Upper lobe of right lung (tissue), 1 donor: ENCODE measurements around the gene SKI. TPM values are rescaled to one million over a fixed set of nuclear protein-coding genes. Genes with fewer than 3 reads are reported as not detected.

Experiments used
- ATAC-seq: fragments of 200-7000 bp; cut with Tn5 transposase; one replicate; pipeline ENCODE4 v1.9.1; 2020; ENCODE audit warnings: mild to moderate bottlenecking, moderate library complexity
- DNase-seq: peaks from one replicate; pipeline ENCODE4 v3.0.0-alpha.2; 2020
- H3K27ac ChIP-seq: fragments of 200-600 bp; one replicate; pipeline ENCODE4 v1.8.0; 2022
- H3K27me3 ChIP-seq: fragments of 200-600 bp; one replicate; pipeline ENCODE4 v1.8.0; 2022; ENCODE audit warnings: mild to moderate bottlenecking
- H3K36me3 ChIP-seq: fragments of 200-600 bp; one replicate; pipeline ENCODE4 v1.8.0; 2022
- H3K4me1 ChIP-seq: fragments of 200-600 bp; one replicate; pipeline ENCODE4 v1.8.0; 2022
- H3K4me3 ChIP-seq: fragments of 200-600 bp; one replicate; pipeline ENCODE4 v1.8.0; 2022; ENCODE audit warnings: mild to moderate bottlenecking
- H3K9me3 ChIP-seq: fragments of 200-600 bp; one replicate; pipeline ENCODE4 v1.8.0; 2022
- intact Hi-C: fragments of 100-400 bp; cut with DNase I; formaldehyde crosslinking; loops from one replicate; pipeline ENCODE4 v1.11.0; 2022
- total RNA-seq: library from RNA; stranded (reverse); fragmentation: NEBNext Ultra II Directional; extraction: Animal tissue kit (Norgen Biotek cat#: 25700); gene quantifications from one replicate; pipeline ENCODE4 v1.2.1, GENCODE V29; 2021
- TF ChIP-seq, protein P1 (sequence below): fragments of 200-600 bp; IDR thresholded peaks from one replicate; pipeline ENCODE4 v1.8.0; 2022; ENCODE audit warnings: antibody characterized with exemption
- donor health status: DM: no; HTN: yes; CAD: no; lungs with severe emphysema.

SKI gene
- total RNA-seq, 1 donor from 2014 or later = 89.6 TPM

DNA sequence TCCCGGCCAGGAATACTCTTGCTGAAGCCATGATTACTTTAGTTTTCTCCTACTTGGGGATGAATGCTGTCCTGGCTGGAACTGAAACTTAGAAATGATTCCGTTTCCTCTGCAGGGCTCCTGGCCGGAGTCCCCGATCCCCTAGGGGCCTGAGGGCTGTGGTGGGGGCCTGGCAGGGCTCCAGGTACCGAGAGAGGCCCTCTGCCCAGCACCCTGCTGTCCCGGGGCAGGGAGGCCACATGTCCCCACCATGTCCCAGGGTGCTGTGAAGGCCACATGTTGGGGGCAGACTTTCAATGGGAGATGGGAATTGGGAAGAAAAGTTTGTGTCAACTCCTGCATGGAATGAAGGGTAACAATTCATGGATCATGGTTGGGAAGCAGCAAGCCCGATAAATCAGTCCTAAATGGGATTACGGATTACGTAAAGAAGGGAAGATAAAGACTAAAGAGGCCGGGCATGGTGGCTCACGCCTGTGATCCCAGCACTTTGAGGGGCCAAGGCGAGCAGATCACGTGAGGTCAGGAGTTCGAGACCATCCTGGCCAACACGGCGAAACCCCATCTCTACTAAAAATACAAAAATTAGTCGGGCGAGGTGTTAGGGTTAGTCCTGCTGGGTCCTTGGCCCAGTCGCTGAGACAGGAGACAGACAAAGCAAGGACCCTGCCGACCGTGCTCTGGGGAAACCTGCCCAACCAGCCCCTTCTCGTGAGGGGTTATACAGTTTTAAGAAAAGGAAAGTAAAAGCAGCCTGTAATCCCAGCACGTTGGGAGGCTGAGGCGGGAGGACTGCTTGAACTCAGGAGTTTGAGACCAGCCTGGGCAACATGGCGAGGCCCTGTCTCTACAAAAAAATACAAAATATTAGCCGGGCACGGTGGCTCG lies 125.7 kb downstream of the SKI start:
- no peaks in the 10 kb centered on the region for H3K36me3 ChIP-seq
- ATAC-seq (no peak), DNase-seq (peak; percentile 40)
- no peak overlapping the region for H3K27ac ChIP-seq
- no peaks in the 10 kb centered on the region for H3K27me3 ChIP-seq
- H3K4me3 ChIP-seq = no peak overlapping the region
- TF ChIP-seq, protein P1, sequence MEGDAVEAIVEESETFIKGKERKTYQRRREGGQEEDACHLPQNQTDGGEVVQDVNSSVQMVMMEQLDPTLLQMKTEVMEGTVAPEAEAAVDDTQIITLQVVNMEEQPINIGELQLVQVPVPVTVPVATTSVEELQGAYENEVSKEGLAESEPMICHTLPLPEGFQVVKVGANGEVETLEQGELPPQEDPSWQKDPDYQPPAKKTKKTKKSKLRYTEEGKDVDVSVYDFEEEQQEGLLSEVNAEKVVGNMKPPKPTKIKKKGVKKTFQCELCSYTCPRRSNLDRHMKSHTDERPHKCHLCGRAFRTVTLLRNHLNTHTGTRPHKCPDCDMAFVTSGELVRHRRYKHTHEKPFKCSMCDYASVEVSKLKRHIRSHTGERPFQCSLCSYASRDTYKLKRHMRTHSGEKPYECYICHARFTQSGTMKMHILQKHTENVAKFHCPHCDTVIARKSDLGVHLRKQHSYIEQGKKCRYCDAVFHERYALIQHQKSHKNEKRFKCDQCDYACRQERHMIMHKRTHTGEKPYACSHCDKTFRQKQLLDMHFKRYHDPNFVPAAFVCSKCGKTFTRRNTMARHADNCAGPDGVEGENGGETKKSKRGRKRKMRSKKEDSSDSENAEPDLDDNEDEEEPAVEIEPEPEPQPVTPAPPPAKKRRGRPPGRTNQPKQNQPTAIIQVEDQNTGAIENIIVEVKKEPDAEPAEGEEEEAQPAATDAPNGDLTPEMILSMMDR = no peak
- no peaks in the 10 kb centered on the region for H3K4me1 ChIP-seq
- H3K9me3 ChIP-seq = no peaks in the 10 kb centered on the region
- intact Hi-C loops = no loop called here

DNA sequence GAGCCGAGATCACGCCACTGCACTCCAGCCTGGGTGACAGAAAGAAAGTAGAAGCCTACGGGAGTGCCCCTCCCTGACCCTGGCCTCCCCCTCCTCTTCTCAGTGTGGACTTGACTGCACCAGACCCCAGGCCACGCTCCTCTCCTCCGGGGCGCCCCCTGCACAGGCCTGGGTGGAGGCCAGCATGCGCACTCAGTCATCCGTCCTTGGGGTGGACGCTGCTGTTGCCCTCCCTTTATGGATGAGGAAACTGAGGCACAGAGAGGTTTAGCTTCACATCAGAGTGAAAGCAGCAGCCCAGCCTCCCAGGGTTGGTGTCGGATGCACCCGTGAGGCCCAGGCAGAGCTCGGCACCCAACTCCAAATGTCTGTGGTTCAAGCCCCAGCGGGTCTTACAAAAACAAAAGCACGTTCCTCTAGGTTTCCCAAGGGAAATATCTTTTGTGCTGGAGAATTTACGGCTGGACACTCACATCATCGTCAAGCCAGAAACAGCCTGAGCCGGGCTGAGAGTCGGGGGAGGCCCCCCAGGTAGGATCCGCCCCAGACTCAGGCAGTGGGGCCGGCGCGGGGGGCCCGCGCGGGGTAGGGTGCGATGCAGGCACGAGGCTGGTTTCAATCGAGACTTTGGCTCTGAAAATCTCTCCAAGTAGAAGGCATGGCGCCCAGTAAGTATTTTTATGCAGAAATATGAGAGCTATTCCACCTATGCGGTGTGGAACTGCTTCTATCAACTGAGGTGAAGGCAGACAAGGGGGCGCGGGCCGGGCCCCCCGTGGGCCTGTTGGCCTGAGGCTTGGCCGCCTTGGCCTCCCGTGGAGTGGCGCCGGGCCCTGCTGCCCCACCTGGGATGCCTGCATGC lies 126.6 kb downstream of the SKI start:
- no peaks in the 10 kb centered on the region for H3K9me3 ChIP-seq
- DNase-seq (peak; percentile 37), ATAC-seq (no peak)
- no peaks in the 10 kb centered on the region for H3K27me3 ChIP-seq
- TF ChIP-seq, protein P1 = no peak
- intact Hi-C loops = no loop called here
- H3K27ac ChIP-seq = no peak overlapping the region
- H3K36me3 ChIP-seq = no peaks in the 10 kb centered on the region
- H3K4me1 ChIP-seq = no peaks in the 10 kb centered on the region
- no peak overlapping the region for H3K4me3 ChIP-seq

DNA sequence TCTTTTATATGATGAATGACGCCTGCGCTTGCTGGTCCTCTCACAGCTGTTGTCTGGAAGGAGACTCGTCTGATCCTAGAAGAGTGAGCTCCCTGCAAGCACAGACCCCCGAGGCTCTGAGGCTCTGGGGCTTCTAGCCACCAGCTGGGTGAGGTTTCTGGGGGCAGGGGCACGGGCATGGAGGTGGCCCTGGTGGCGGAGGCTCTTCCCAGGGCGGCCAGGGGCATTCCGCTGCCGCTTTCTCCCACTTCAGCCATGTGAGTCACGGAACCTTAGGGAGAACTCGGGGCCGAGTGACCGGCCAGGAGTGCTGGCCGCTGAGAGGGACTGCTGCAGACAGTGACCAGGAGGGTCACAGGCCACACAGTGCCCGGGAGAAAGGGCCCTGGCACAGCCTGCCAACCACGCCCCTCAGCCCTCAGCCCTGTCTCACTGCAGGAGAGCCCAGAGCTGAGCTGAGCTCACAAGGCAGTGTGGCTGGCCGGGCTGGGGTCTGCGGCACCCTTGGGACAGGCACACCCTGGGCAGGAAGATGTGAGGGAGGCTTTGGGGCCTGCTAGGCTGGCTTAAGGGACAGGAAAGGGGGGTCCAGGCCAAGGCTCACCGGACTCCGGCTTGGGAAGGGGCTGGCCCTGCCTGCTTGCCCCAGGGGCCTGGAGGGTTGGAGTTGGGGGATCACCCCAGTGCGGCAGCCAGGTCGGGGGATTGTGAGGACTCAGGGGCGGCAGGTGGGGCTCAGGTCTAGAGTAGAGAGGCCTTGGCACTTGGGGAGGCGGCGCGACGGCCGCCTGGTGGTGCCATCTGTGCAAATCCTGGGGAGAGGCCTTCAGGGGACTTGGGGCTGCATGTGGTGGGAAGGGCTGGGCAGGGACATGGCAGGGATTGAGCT lies 127.5 kb downstream of the SKI start:
- H3K4me1 ChIP-seq = no peaks in the 10 kb centered on the region
- H3K9me3 ChIP-seq = no peaks in the 10 kb centered on the region
- H3K27me3 ChIP-seq = no peaks in the 10 kb centered on the region
- ATAC-seq = no peak
- no peak for DNase-seq
- TF ChIP-seq, protein P1 = no peak
- no peak overlapping the region for H3K4me3 ChIP-seq
- no peak overlapping the region for H3K27ac ChIP-seq
- intact Hi-C loops = no loop called here
- H3K36me3 ChIP-seq = no peaks in the 10 kb centered on the region

DNA sequence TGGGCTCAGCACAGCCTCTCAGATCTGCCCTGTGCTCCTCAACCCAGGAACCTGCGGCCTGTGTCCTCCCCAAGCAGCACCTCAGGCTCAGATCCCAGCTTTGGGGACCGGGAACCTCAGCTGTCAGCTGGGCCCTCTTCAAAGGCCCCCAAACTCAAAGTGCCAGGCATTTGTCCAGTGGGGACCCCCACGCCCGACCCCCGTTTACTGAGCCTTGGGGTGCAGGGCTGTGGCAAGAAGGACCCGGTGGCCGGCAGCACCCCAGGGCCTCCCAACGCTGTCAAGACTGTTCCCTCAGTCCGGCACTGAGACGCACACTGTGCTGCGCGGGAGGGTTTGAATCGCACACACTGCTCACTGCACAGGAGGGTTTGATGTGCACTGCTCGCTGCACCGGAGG lies 128.3 kb downstream of the SKI start:
- H3K9me3 ChIP-seq = no peaks in the 10 kb centered on the region
- no peak for ATAC-seq
- no peaks in the 10 kb centered on the region for H3K4me1 ChIP-seq
- TF ChIP-seq, protein P1 = no peak
- no peaks in the 10 kb centered on the region for H3K36me3 ChIP-seq
- no peak overlapping the region for H3K4me3 ChIP-seq
- no peaks in the 10 kb centered on the region for H3K27me3 ChIP-seq
- intact Hi-C loops = no loop called here
- no peak overlapping the region for H3K27ac ChIP-seq
- DNase-seq = no peak
